ENCODE measurements around the gene SH3GLB2. TPM values are rescaled to one million over a fixed set of nuclear protein-coding genes. Genes with fewer than 3 reads are reported as not detected.

The SH3GLB2 gene
- total RNA-seq, 1 experiment from 2014 or later = 58.3 TPM

- Mint-ChIP-seq H3K36me3 (ENCODE audit: insufficient read depth, unreplicated experiment) (no peaks in the 10 kb centered on the region), H3K4me1 (ENCODE audit: insufficient read depth, unreplicated experiment) (peaks cover 4% of the 10 kb centered on the region), H3K9me3 (ENCODE audit: unreplicated experiment) (no peaks in the 10 kb centered on the region), H3K27ac (ENCODE audit: low read depth, unreplicated experiment) (no peak overlapping the region), H3K27me3 (ENCODE audit: insufficient read depth, unreplicated experiment) (no peaks in the 10 kb centered on the region), H3K4me3 (ENCODE audit: unreplicated experiment) (no peak overlapping the region)
- intact Hi-C loops (cut with micrococcal nuclease) = no loop called here
- POLR2A ChIA-PET = interaction anchor here (0.8 kb wide), 1 partner anchor 46 kb away, joined by 3 read pairs; no protein-coding TSS in a partner anchor
- no peak for TF ChIP-seq CTCF (IDR thresholded peaks at IDR 0.05; ENCODE audit: unreplicated experiment)
- no peak for DNase-seq (ENCODE audit: unreplicated experiment)
- CTCF ChIA-PET = no interaction called here
- BruUV-seq (replicated peaks) = no TSS peak
Measured at GRCh38 chr9:129075996-129076639, 48.0 kb upstream of the SH3GLB2 start.

DNA sequence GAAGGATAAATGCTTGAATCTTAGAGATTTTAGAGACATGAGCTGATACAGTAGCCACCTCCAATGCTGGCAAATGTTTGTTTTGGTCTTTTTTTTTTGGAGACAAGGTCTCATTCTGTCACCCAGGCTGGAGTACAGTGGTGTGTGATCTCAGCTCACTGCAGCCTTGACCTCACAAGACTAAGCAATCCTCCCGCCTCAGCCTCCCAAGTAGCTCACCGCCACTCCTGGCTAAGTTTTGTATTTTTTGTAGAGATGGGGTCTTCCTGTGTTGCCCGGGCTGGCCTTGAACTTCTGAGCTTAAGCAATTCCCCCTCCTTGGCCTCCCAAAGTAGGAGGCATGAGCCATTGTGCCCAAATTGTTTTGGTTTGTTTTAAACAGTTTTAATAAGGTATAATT, 46.0 kb upstream of the SH3GLB2 start:
- H3K36me3 Mint-ChIP-seq (ENCODE audit: insufficient read depth, unreplicated experiment) = no peaks in the 10 kb centered on the region
- H3K4me1 Mint-ChIP-seq (ENCODE audit: insufficient read depth, unreplicated experiment) = peaks cover 1% of the 10 kb centered on the region
- no peak overlapping the region for H3K27ac Mint-ChIP-seq (ENCODE audit: low read depth, unreplicated experiment)
- no peak for TF ChIP-seq CTCF (IDR thresholded peaks at IDR 0.05; ENCODE audit: unreplicated experiment)
- no peak for DNase-seq (ENCODE audit: unreplicated experiment)
- BruUV-seq (replicated peaks) = no TSS peak
- H3K27me3 Mint-ChIP-seq (ENCODE audit: insufficient read depth, unreplicated experiment) = no peaks in the 10 kb centered on the region
- CTCF ChIA-PET = interaction anchor here (0.7 kb wide), 2 partner anchors 183 to 764 kb away, joined by 4 to 9 read pairs; no protein-coding TSS in a partner anchor
- no peak overlapping the region for H3K4me3 Mint-ChIP-seq (ENCODE audit: unreplicated experiment)
- no peaks in the 10 kb centered on the region for H3K9me3 Mint-ChIP-seq (ENCODE audit: unreplicated experiment)
- intact Hi-C loops (cut with micrococcal nuclease) = no loop called here
- POLR2A ChIA-PET = interaction anchor here (0.6 kb wide), 1 partner anchor 702 kb away, joined by 3 read pairs; no protein-coding TSS in a partner anchor

- ChIA-PET POLR2A (no interaction called here), CTCF (interaction anchor here (0.5 to 0.9 kb wide), 3 partner anchors 69 to 764 kb away, joined by 3 to 9 read pairs (median 3); no protein-coding TSS in a partner anchor)
- intact Hi-C loops (cut with micrococcal nuclease) = no loop called here
- TF ChIP-seq CTCF (IDR thresholded peaks at IDR 0.05; ENCODE audit: unreplicated experiment) = no peak
- no peak for DNase-seq (ENCODE audit: unreplicated experiment)
- Mint-ChIP-seq H3K4me3 (ENCODE audit: unreplicated experiment) (no peak overlapping the region), H3K4me1 (ENCODE audit: insufficient read depth, unreplicated experiment) (no peaks in the 10 kb centered on the region), H3K9me3 (ENCODE audit: unreplicated experiment) (no peaks in the 10 kb centered on the region), H3K27me3 (ENCODE audit: insufficient read depth, unreplicated experiment) (no peaks in the 10 kb centered on the region), H3K36me3 (ENCODE audit: insufficient read depth, unreplicated experiment) (no peaks in the 10 kb centered on the region), H3K27ac (ENCODE audit: low read depth, unreplicated experiment) (no peak overlapping the region)
- no TSS peak for BruUV-seq (replicated peaks)
Measured at GRCh38 chr9:129073404-129073803, 45.3 kb upstream of the SH3GLB2 start.

DNA sequence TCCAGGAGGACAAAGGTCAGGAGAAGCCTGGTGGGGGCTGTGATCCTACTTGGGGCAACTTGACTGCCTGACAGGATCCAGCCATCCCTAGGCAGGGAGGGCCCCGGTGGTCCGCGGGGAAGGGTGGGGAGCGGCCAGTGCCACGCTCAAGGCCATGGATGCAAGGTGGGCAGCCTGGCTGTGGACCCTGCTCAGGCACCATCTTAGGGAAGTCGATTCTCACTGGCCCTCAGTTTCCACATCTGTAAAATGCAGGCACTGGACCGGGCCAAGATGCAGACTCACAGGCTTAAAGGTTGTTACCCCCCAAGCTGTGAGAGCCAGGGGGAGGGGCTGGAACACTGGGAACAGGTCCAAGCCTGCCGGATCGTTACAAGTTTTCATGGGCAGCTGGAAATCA, 44.0 kb upstream of the SH3GLB2 start:
- intact Hi-C loops (cut with micrococcal nuclease) = no loop called here
- ChIA-PET CTCF (interaction anchor here (0.5 kb wide), 1 partner anchor 307 kb away, joined by 3 read pairs; no protein-coding TSS in a partner anchor), POLR2A (interaction anchor here (0.6 kb wide), 1 partner anchor 253 kb away, joined by 3 read pairs; no protein-coding TSS in a partner anchor)
- H3K4me1 Mint-ChIP-seq (ENCODE audit: insufficient read depth, unreplicated experiment) = no peaks in the 10 kb centered on the region
- H3K36me3 Mint-ChIP-seq (ENCODE audit: insufficient read depth, unreplicated experiment) = peaks cover 7% of the 10 kb centered on the region
- H3K27ac Mint-ChIP-seq (ENCODE audit: low read depth, unreplicated experiment) = no peak overlapping the region
- no peak for DNase-seq (ENCODE audit: unreplicated experiment)
- H3K27me3 Mint-ChIP-seq (ENCODE audit: insufficient read depth, unreplicated experiment) = no peaks in the 10 kb centered on the region
- BruUV-seq (replicated peaks) = no TSS peak
- no peak overlapping the region for H3K4me3 Mint-ChIP-seq (ENCODE audit: unreplicated experiment)
- TF ChIP-seq CTCF (IDR thresholded peaks at IDR 0.05; ENCODE audit: unreplicated experiment) = no peak
- no peaks in the 10 kb centered on the region for H3K9me3 Mint-ChIP-seq (ENCODE audit: unreplicated experiment)

Data from MCF 10A (cell line).